OCI-LY1 (cell line): ENCODE data around the gene RGS19.

Experiments used
- CTCF ChIP-seq: fragments of 200-600 bp; sonication (generic), shearing (Covaris generic); IDR thresholded peaks from 2 replicates; pipeline ENCODE4 v1.5.1; 2017; ENCODE audit warnings: mild to moderate bottlenecking, antibody characterized with exemption, low read length, moderate library complexity, mixed read lengths
- EZH2 ChIP-seq: fragments of 200-600 bp; sonication (generic), shearing (Covaris generic); IDR thresholded peaks from 2 replicates; pipeline ENCODE4 v1.8.0; 2017; ENCODE audit warnings: borderline replicate concordance, mixed run types, mild to moderate bottlenecking, antibody characterized with exemption, low read length, moderate library complexity, mixed read lengths

- TF ChIP-seq CTCF, result no peak
- TF ChIP-seq EZH2, result no peak
Observed at GRCh38 chr20:64036346-64037198, 42.7 kb downstream of the RGS19 start.
